ENCODE results near the gene GPC6. TPM values are rescaled to one million over a fixed set of nuclear protein-coding genes. Genes with fewer than 3 reads are reported as not detected.

The GPC6 gene
- total and polyA plus RNA-seq, 9 of the 15 experiments (the other 6 are each of a cell fraction or from before 2014, with no cell fraction given): under 0.01 to 0.20 (median 0.01) TPM; not detected in 4

GRCh38 chr13:94352057-94352456 is 1125.5 kb downstream of the GPC6 start:
- no peak for DNase-seq (ENCODE audit: extremely low read depth in 1 of 4, low spot score in 3 of 4)
- H4K20me1 ChIP-seq (replicated peaks; ENCODE audit: control insufficient read depth, insufficient read depth, low read length): no peaks in the 10 kb centered on the region
- H3K4me3 ChIP-seq: no peak overlapping the region
- intact Hi-C loops (cut with micrococcal nuclease): no loop called here
- H3K27me3 ChIP-seq (ENCODE audit: control insufficient read depth in 2 of 2, insufficient read depth in 2 of 2, low read length in 2 of 2): no peaks in the 10 kb centered on the region
- no peak for ATAC-seq
- no peaks in the 10 kb centered on the region for H3K9me1 ChIP-seq (ENCODE audit: control insufficient read depth, insufficient read depth, low read length)
- H3K9ac ChIP-seq (ENCODE audit: insufficient read depth in 1 of 2, low read depth in 2 of 2, low read length in 2 of 2): no peak overlapping the region
- H2AFZ ChIP-seq (ENCODE audit: low read depth, low read length): no peak overlapping the region
- in situ Hi-C loops (cut with MboI): no loop called here
- no peak overlapping the region for H3K4me2 ChIP-seq (ENCODE audit: insufficient read depth, low read length)
- H3K4me1 ChIP-seq (replicated peaks in 1 of 2; ENCODE audit: control insufficient read depth in 2 of 2, insufficient read depth in 2 of 2, low read length in 2 of 2): no peaks in the 10 kb centered on the region
- TF ChIP-seq KLF10 (CRISPR knock-in tag; IDR thresholded peaks at IDR 0.05) (no peak), SNAPC5 (CRISPR knock-in tag; IDR thresholded peaks at IDR 0.05) (no peak), ATF1 (CRISPR knock-in tag; IDR thresholded peaks at IDR 0.05) (no peak), ATF1 (tag; IDR thresholded peaks at IDR 0.05) (no peak), SPI1 (IDR thresholded peaks at IDR 0.05; ENCODE audit: borderline replicate concordance, low read depth, low read length) (no peak), E2F6 (IDR thresholded peaks at IDR 0.05; ENCODE audit: borderline replicate concordance in 1 of 2, extremely low read depth in 1 of 2, insufficient read depth in 1 of 2, insufficient read length in 1 of 2, low read depth in 1 of 2, low read length in 1 of 2, poor library complexity in 1 of 2, severe bottlenecking in 1 of 2) (no peak), KAT7 (CRISPR knock-in tag; IDR thresholded peaks at IDR 0.05; ENCODE audit: borderline replicate concordance) (no peak), RBM22 (IDR thresholded peaks at IDR 0.05; ENCODE audit: low read depth, low read length, poor library complexity, severe bottlenecking) (no peak), FOS (IDR thresholded peaks at IDR 0.05; ENCODE audit: extremely low read depth, insufficient read length) (no peak), ZNF507 (tag; conservative IDR thresholded peaks at IDR 0.05) (no peak), FOXO4 (CRISPR knock-in tag; IDR thresholded peaks at IDR 0.05) (no peak), GTF2E2 (tag; IDR thresholded peaks at IDR 0.05) (no peak), ZNF589 (CRISPR knock-in tag; IDR thresholded peaks at IDR 0.05; ENCODE audit: low read depth) (no peak), ETS2 (tag; IDR thresholded peaks at IDR 0.05; ENCODE audit: borderline replicate concordance, poor library complexity, severe bottlenecking) (no peak), XRCC4 (IDR thresholded peaks at IDR 0.05; ENCODE audit: extremely low read depth, insufficient read depth, insufficient read length) (no peak)
- H3K36me3 ChIP-seq (ENCODE audit: control insufficient read depth, insufficient read depth, low read length): no peaks in the 10 kb centered on the region
- FAIRE-seq: no peak
- BruUV-seq (replicated peaks): no TSS peak
- H3K9me3 ChIP-seq (replicated peaks; ENCODE audit: control insufficient read depth, insufficient read depth, low read depth, low read length): no peaks in the 10 kb centered on the region
- CTCF ChIA-PET (ENCODE audit: low intra/inter-chr PET ratio): no interaction called here
- POLR2A ChIA-PET: no interaction called here
- H3K27ac ChIP-seq (ENCODE audit: extremely low read depth, low read depth, low read length): no peak overlapping the region
- WGBS (ENCODE audit: insufficient coverage, low coverage, missing lambda C conversion rate): 0% methylated on average over 3 of the region's 3 CpGs
- no peaks in the 10 kb centered on the region for H3K79me2 ChIP-seq (ENCODE audit: control insufficient read depth, insufficient read depth, low read length)
